GM19468 (cell line): ENCODE data around the gene CUL7.
"Not testable (repeated sequence)": the region's sequence is repeated elsewhere in the genome, so short reads cannot be mapped to it uniquely, and the experiment has no call there.

ENCODE experiments used
- ATAC-seq: cut with Tn5 transposase; IDR thresholded peaks from one replicate; pipeline ENCODE4 v1.9.1; 2021; ENCODE audit warnings: mild to moderate bottlenecking, moderate library complexity, moderate number of reproducible peaks; ENCODE audit not compliant: unreplicated experiment; ENCODE audit errors: extremely low read depth

CUL7 gene

DNA sequence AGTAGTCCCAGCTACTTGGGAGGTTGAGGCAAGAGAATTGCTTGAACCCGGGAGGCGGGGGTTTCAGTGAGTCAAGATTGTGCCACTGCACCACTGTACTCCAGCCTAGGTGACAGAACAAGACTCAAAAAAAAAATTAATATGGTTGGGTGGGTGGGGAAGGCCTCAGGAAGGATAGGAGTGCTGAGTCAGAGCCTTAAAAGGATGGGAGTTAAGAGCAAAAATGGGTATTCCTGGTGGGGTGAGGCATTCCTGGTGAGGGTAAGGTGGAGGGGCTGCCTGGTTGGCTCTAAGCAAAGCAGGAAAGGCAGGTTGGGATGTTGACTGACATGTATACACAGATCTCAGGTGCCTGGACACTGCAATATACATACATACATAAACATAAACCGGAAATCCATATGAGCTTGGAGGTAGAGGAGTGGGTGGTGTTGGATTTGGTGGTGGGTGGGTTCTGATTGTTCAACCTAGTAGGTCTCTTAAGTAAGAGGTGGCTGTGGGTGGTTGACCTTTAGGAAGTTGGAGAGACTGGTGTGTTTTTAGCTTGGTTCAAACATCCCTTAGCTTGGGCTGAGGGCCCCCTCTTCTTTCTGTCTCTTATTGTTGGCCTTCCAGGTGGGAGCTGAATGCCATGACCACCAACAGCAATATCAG, 33.5 kb downstream of the CUL7 start:
- ATAC-seq = no peak

DNA sequence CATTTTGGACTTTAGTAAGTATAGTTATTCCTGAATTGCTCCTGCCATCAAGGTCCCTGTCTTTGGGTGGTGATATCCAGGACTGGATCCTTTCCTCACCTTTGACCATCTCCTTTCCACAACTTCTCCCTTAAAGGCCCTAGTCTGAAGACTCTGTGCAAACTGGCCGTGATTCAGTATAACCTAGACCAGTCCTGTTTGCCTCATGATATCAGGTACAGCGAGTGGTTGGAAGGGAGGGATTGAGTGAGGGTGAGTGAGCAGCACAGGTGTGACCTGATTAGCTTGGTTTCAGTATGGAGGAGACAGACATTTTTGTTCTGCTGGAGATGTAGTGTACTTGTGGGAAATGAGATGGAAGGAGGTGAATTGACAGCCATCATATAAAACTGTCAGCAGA, 34.5 kb downstream of the CUL7 start:
- ATAC-seq = no peak

DNA sequence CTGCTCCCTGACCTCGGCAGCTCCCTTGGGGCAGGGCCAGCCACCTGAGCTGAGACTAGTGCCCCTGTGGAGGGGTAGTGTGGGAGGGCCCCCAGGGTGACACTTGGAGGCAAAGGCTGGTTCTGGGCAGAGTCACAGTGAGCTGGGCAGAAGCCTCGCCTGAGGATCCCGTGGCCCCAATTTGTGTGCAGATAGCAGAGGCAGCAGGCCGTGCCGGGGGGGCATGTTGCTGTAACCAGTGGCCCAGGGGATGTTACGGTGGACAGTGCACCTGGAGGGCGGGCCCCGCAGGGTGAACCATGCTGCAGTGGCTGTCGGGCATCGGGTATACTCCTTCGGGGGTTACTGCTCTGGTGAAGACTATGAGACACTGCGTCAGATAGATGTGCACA, 36.7 kb downstream of the CUL7 start:
- no peak for ATAC-seq

DNA sequence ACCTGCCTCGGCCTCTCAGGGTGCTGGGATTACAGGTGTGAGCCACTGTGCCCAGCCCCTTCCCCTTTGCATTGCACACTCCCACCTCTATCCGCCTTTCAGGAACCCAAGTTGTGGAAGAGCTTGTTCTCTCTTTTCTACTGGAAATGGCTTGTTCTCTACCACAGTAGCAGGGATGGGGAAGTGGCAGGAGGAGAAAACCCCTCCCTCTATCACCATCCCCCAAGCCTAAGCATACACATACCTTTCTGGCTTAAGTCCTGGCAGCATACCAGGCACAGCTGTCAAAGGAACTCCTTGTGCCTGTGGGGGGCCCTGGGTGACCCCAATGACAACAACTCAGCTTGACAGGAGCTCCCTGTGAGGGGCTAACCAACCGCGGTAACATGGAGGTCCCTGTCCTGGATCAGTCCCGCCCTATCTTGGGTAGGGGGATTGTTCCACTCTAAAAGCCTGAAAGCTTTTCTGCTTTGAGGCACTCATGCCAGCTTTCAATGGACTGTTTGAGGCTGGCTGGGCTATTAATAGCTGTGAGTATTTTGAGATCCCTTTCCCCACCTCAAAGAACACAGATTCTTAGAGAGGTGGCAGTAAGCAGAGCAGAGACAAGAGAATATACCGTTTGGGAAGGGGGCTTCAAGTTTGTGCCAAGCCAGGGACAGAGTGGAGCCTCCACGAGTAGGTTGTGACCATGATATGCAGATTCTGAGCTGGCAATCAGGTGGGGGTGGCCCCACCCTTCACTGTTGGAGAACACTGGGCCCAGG, 37.3 kb downstream of the CUL7 start:
- no peak for ATAC-seq

DNA sequence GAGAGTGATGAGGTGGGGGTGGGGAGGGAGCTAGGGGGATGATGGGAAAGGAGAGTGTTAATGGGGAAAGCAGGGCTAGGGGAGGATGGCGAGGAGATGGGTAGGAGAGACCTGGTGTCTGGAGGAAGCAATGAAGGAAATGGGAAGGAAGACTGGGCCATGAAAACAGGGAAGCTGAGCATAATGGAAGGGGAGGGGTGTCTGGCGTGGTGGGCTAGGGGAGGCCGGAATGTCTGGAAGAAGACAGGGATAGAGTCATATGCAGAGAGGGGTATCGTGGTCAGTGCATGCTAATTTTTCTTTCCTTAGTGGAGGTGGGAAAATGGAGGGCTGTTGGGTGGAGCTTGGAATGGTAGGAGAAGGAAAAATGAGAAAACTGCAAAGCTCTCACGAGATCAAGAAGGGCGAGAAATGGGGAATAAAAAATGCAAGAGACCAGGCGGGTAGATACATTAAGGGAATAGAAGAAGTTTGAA, 39.2 kb downstream of the CUL7 start:
- no peak for ATAC-seq

DNA sequence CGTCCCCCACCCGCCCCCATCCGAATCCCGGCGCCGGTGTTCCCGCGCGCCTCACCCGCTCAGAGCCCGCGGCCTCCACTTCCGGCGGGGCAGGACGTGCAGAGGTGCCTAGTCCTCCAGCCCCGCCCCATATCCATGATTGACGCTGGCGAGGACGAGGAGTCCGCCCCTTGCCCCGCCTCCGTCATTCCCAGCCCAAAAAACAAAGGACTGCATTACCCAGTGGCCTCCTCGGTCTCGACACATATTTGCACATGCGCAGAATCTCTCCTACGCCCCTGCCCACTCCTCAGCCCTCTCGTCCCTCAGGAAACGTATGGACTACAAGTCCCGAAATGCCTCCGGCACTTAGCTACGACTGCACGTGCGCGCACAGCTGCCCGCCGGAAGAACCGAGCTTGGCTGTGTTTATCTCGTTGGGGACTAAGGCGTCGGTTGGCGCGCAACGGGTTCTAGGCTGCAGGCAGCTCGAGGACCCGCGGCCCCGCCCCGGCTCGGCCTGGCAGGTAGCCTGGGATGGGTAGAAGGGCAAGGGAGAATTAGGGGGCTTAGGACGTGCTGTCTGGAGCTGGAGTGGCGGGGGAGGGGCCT, 39.7 kb downstream of the CUL7 start, which contains the start of the genes KLHDC3 and MEA1:
KLHDC3 (plus strand) TSS at position 407 of the 591 bp plus-strand sequence. CDS start 2,944 bp downstream, outside the sequence.
MEA1 (minus strand) TSS at position 104 of the 591 bp plus-strand sequence. CDS start 133 bp downstream, outside the sequence.
- ATAC-seq = peak; percentile 78

DNA sequence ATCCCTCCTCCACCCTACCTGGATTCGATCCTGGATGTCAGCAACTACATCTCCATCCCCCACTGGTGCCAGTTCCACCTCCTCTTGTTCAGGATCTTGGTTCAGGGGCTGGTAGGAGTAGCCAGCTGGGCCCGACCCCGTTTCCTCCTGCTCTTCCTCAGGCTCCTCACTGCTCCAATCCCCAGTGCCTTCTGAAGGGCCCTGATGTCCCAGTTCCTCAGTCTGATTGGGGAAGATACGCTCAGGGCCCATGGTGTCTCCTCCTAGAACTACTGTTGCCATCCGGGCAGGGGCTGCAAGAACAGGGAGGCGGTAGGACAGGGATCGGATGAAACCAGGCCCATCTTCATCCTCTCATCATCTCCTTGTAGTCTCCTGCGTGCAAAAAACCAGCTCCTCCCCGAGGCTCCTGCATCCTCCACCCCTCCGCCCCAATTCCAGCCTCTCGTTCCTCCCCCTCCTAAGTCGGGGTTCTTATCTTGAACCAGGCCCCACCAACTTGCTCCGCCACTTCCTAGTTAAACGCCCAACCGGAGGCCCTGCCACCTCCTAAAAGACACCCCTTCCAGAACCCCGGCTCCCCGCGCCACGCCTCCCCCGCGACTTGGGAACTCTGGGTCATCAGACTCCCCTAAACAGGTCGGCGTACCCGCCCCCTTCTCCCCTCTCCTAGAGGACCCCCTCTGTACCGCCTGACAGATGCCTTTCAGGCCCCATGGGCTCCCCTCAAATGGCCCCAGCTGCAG, 40.4 kb downstream of the CUL7 start:
- ATAC-seq = no peak

DNA sequence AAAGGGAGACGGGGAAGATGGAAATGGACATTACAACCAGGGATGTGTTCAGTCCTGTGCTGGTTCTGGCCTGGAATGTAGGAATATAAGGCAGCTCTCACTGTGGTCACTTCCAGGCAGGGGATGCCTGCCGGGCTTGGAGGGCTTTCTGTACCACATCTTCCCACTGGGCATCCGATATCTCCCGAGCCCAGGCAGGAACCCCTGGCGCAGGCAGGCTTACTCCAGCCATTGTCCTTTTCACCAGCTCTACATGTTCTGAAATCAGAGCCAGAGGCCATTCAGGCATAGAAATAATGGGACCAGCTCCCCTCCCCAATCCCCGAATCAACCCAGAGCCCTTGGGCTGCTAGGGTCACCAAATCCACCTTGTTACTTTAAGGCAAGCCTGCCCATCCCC, 41.3 kb downstream of the CUL7 start:
- ATAC-seq = no peak

DNA sequence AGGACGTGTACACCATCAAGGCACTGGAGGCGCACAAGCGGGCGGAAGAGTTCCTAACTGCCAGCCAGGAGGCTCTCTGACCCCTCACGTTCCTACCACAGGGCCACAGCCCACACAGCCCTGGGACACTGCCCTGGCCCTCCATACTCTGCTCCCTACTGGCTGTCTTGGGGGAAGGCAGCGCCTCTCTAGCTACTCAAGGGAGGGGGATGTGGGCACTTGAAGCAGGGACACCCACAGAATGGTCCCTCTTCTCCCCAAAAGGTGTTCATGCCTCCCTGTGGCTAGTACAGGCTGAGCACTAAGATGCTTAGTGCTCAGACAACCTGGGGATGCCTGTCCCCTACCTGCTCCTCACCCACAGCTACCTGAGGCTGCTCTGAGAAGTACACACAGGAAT, 42.4 kb downstream of the CUL7 start:
- ATAC-seq = no peak

DNA sequence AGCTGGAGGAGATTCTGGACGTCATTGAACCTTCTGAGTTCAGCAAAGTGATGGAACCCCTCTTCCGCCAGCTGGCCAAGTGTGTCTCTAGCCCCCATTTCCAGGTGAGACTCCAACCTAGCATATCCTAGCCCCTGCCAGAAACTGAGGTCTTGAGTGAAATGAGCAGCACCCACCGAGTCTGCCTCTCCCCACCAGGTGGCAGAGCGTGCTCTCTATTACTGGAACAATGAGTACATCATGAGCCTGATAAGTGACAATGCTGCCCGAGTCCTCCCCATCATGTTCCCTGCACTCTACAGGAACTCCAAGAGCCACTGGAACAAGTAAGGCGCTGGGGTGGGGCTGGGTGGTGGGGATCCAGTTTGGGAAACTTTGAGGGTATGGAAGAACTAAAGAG, 44.5 kb downstream of the CUL7 start:
- ATAC-seq = no peak

DNA sequence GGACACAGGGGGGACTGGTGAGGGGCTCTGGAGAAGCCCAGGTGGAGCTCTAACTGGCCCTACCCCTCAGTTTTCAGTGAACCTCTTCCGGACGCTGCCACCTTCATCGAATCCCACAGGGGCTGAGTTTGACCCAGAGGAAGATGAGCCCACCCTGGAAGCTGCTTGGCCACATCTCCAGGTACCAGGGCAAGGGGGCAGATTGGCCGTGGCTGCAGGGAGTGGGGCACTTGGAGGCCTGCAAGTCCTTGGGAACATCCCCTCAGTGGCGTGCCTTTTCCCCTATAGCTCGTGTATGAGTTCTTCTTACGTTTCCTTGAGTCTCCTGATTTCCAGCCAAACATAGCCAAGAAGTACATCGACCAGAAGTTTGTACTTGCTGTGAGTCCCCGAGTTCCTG, 46.5 kb downstream of the CUL7 start:
- no peak for ATAC-seq

DNA sequence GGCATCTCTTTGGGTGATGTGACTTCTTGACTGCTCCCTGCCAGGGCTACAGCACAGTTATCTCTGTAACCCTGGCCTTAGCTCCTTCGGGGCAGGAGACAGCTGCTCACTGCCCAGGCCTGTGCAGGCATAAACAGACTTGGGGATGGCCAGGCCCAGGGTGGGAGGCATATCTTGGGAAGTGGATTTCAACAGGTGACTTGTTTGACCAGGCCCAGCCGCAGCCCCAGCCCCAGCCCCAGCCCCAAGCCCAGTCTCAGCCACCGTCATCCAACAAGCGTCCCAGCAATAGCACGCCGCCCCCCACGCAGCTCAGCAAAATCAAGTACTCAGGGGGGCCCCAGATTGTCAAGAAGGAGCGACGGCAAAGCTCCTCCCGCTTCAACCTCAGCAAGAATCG, 47.4 kb downstream of the CUL7 start:
- ATAC-seq = no peak

DNA sequence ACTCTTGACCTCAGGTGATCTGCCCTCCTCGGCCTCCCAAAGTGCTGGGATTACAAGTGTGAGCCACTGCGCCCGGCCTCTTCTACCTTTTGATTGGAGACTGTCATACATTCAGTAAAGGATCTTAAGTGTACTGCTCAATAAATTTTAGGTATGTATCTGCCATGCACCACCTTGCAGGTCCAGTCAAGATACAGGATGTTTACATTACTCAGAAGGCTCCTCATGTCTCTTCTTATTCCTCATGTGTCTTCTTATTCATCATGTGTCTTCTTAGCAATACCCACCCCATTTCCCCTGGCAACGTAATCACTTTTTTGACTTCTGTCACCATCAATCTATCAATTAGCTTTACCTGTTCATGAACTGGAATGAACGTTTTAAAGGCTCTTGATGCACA, 47.8 kb downstream of the CUL7 start:
- no peak for ATAC-seq

DNA sequence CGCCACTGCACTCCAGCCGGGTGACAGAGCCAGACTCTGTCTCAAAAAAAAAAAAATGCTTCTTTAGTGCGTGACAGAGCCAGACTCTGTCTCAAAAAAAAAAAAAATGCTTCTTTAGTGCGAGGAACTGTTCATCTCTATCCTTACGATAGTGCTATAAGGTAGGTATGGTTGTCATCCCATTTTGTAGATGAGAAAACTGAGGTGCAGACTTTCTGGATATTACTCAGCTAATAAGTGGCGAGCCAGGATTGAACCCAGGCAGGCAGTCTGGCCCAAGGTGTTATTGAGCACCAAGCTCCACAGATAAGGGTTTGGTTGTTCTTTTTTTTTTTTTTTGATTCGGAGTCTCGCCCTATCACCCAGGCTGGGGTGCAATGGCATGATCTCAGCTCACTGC, 51.8 kb downstream of the CUL7 start:
- ATAC-seq = no peak

DNA sequence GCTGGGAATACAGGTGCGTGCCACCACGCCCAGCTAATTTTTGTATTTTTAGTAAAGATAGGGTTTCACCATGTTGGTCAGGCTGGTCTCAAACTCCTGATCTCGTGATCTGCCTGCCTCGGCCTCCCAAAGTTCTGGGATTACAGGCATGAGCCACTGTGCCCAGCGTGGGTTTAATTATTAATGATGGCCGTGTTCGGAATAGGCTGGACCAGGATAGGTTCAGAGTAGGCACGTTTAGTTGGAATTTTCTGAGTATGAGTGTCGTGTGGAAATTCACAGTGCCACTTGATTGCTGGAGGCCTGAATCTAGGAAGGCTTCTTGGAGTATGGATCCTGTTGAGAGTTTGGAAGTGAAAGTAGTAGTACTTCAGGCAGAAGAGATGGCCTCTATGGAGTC, 55.4 kb downstream of the CUL7 start:
- not testable (repeated sequence) for ATAC-seq

DNA sequence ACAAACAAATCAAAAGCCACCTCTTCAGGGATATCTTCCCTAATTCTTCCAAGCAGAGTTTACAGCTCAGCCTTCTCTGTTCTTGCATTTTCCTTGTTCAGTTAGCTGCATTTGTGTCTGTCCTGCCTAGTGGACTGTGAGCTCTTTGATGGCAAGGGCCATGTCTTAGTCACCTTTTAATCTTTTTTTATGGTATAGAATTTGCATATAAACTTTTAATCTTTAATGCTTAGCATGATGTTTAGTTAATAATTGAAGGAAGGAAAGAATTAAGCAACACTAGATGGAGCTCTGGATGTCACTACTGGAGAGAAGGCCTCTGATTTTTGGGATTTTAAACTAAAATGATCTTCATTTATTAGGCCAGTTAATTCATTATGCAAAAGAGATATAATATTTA, 57.1 kb downstream of the CUL7 start:
- no peak for ATAC-seq

DNA sequence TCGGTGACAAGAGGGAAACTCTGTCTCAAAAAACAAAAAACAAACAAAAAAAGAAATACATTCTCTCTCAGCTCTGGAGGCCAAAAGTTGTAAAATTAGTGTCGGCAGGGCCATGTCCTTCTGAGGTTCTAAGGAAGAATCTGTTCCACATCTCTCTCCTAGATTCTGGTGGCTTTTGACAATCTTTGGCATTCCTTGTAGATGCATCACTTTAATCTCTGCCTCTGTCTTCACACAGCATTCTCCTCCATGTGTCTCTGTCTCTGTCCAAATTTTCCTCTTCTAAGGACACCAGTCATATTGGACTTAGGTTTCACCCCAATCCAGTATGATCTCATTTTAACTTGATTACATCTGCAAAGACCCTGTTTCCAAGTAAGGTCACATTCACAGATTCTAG, 60.2 kb downstream of the CUL7 start:
- no peak for ATAC-seq

DNA sequence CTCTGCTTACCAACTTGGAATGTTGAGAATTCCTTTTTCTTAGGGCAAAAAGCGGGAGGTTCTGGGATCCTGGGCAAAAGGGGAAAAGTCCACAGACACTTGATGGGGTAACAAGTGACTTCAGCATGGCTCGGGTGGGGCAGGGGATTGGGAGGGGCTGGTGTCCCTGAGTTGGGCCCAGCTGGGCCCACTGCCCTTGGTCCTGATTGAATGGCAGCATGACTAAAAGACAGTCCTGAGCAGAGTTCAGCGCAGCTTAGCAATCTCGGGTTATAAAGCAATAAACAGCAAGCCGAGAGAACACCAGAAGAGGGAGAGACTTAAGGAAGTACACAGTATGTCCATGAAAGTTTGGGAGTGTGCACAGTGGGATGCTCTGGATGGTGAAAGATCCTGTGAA, 63.7 kb downstream of the CUL7 start:
- ATAC-seq = no peak

DNA sequence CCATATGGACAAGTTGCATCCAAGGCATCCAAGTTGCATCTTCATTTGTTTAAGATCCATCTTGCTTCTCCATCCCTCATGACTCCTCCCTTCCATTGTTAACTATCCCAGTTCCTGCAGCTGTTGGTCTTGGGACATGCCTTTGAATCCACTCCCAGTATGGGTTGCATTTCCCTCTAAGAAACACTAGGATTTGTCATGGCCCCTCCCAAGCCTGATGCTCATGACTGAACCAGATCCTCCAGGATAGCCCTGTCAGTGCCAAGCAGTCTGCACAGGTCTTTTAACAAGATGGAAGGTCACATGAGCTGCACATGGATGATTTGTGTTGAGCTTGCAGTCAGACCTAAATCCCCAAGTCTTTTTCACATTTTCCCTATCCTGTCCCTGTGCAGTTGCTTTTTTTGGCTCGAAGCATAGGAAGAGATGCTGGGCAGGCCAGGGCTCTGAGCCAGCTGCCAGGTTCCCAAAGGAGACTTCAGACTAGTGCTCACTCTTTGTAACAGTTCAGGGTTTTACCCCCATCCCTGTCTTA, 65.1 kb downstream of the CUL7 start:
- no peak for ATAC-seq
